NB4 (cell line): Measurements from ENCODE around the gene CTNNA3.

Experiments used
- DNase-seq: peaks from one replicate; pipeline ENCODE4 v3.0.0; 2010; ENCODE audit warnings: low read depth
- H3K4me3 ChIP-seq: one replicate; pipeline ENCODE4 v1.5.1; 2011; ENCODE audit warnings: mild to moderate bottlenecking, low read depth, low read length, moderate library complexity
- CTCF ChIP-seq: IDR thresholded peaks from one replicate; pipeline ENCODE4 v1.5.1; 2012; ENCODE audit warnings: low read depth, low read length
- MAX ChIP-seq: IDR thresholded peaks from 2 replicates; pipeline ENCODE4 v1.6.1; 2011; ENCODE audit warnings: low read depth, low read length
- MYC ChIP-seq: IDR thresholded peaks from 2 replicates; pipeline ENCODE4 v1.6.1; 2011; ENCODE audit warnings: low read depth, low read length
- POLR2A ChIP-seq: IDR thresholded peaks from 2 replicates; pipeline ENCODE4 v1.6.1; 2011; ENCODE audit warnings: mild to moderate bottlenecking; ENCODE audit not compliant: insufficient read length; ENCODE audit errors: extremely low read depth

The CTNNA3 gene

GRCh38 chr10:66927971-66928770, 767.8 kb downstream of the CTNNA3 start:
- no peak overlapping the region for H3K4me3 ChIP-seq
- DNase-seq, result no peak
- TF ChIP-seq CTCF, result no peak

GRCh38 chr10:66927251-66927935, 768.6 kb downstream of the CTNNA3 start:
- DNase-seq, result no peak
- TF ChIP-seq CTCF (no peak), MAX (no peak), POLR2A (no peak), MYC (no peak)

GRCh38 chr10:66926841-66927240, 769.2 kb downstream of the CTNNA3 start:
- DNase-seq, result no peak
- TF ChIP-seq CTCF (no peak), MAX (no peak), POLR2A (no peak), MYC (no peak)
- no peak overlapping the region for H3K4me3 ChIP-seq

More at GRCh38 chr10:66927251-66927935, 768.6 kb downstream of the CTNNA3 start:
- no peak overlapping the region for H3K4me3 ChIP-seq

GRCh38 chr10:66925896-66926715, 769.9 kb downstream of the CTNNA3 start, which contains the start of gene LRRTM3:
Gene LRRTM3, plus strand, starts transcription at chr10:66926036.
- TF ChIP-seq POLR2A (no peak), CTCF (peak; percentile 65), MAX (peak; percentile 59; the same call in 1 of the 2 replicates)
- no peak within 1 kb of the TSS for H3K4me3 ChIP-seq
- DNase-seq, result peak; percentile 75

GRCh38 chr10:66925373-66925772, 770.6 kb downstream of the CTNNA3 start:
- no peak for DNase-seq
- no peak for TF ChIP-seq MAX
- no peak for TF ChIP-seq POLR2A
- no peak for TF ChIP-seq CTCF
- no peak for TF ChIP-seq MYC
- no peak overlapping the region for H3K4me3 ChIP-seq
